ENCODE measurements around the gene CRYZ. TPM values are rescaled to one million over a fixed set of nuclear protein-coding genes. Genes with fewer than 3 reads are reported as not detected.

CRYZ gene
- total and polyA plus RNA-seq, 2 of the 4 experiments (the other 2 are of a cell fraction): 40.6 to 43.4 TPM

DNA sequence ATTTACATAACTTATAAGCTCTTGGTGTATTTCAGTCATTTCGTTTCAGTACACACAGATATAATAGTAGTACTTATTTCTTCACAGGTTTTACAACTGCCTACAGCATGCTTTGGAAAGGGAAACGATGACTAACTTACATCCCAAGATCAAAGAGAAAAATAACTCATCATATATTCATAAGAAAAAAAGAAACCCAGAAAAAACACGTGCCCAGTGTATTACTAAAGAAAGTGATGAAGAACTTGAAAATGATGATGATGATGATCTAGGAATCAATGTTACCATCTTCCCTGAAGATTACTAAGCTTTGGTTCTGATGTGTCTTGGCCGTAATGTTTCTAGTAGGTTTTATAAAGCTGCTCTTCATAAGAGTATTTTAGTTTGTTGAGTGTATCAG, 31.0 kb upstream of the CRYZ start:
- dilution Hi-C loops (cut with HindIII; ENCODE audit: low sequenced_read_pairs, unreplicated experiment) (no loop called here), intact Hi-C loops (cut with micrococcal nuclease) (no loop called here), in situ Hi-C loops (cut with MboI; ENCODE audit: low sequenced_read_pairs) (loop anchor here (10.0 kb wide), 1 partner anchor 431 kb away; no protein-coding TSS in a partner anchor)
- Histone ChIP-seq H3K9me1 (ENCODE audit: insufficient read depth, low read length) (no peaks in the 10 kb centered on the region), H2BK5ac (ENCODE audit: low read depth, low read length, poor library complexity, severe bottlenecking) (no peak overlapping the region), H3K27me3 (ENCODE audit: control insufficient read depth, insufficient read depth, low read length) (no peaks in the 10 kb centered on the region), H4K8ac (ENCODE audit: low read depth in 2 of 2, low read length in 2 of 2) (no peak overlapping the region), H3K23ac (ENCODE audit: low read depth, low read length) (no peak overlapping the region), H2BK20ac (ENCODE audit: low read depth, low read length) (no peak overlapping the region), H3K4ac (ENCODE audit: low read depth, low read length) (no peak overlapping the region), H2AFZ (replicated peaks; ENCODE audit: low read length, poor library complexity) (no peak overlapping the region), H3K14ac (replicated peaks; ENCODE audit: low read depth, low read length) (no peak overlapping the region), H3K9ac (ENCODE audit: low read depth, low read length) (no peak overlapping the region), H4K91ac (ENCODE audit: insufficient read depth, low read depth, low read length) (no peak overlapping the region), H3K4me1 (ENCODE audit: control insufficient read depth, insufficient read depth, low read length) (no peaks in the 10 kb centered on the region), H2AK5ac (ENCODE audit: low read depth, low read length) (no peak overlapping the region), H3K18ac (ENCODE audit: low read depth, low read length) (no peak overlapping the region), H3K9me3 (ENCODE audit: control insufficient read depth, insufficient read depth, low read length) (no peaks in the 10 kb centered on the region), H3K79me1 (ENCODE audit: low read depth in 1 of 2, low read length in 2 of 2) (no peaks in the 10 kb centered on the region), H4K20me1 (ENCODE audit: insufficient read depth, low read length) (no peaks in the 10 kb centered on the region), H2BK15ac (ENCODE audit: low read depth, low read length) (no peak overlapping the region), H3K27ac (ENCODE audit: insufficient read depth, low read length) (no peak overlapping the region), H3K4me3 (ENCODE audit: insufficient read depth, low read depth, low read length) (no peak overlapping the region), H3K36me3 (ENCODE audit: control insufficient read depth, insufficient read depth, low read length) (peaks cover 9% of the 10 kb centered on the region), H3K56ac (ENCODE audit: extremely low read depth, insufficient read depth, low read length) (no peak overlapping the region), H3K4me2 (ENCODE audit: low read depth, low read length) (no peak overlapping the region), H2BK120ac (ENCODE audit: low read depth, low read length) (no peak overlapping the region), H2AK9ac (replicated peaks; ENCODE audit: low read depth, low read length, poor library complexity) (no peak overlapping the region), H4K5ac (ENCODE audit: low read depth, low read length) (no peak overlapping the region)
- BruUV-seq (replicated peaks): no TSS peak
- DNase-seq: peak; percentile 5
- no CpG with 5 or more reads among the region's 4 CpGs for WGBS, 2 experiments (ENCODE audit: extremely low coverage in 2 of 2, insufficient read length in 1 of 2)
- TF ChIP-seq SMC3 (IDR thresholded peaks at IDR 0.05; ENCODE audit: low read depth, low read length): no peak
- no peak for TF ChIP-seq BHLHE40 (IDR thresholded peaks at IDR 0.05; ENCODE audit: low read depth, low read length)
- TF ChIP-seq RCOR1 (IDR thresholded peaks at IDR 0.05; ENCODE audit: insufficient replicate concordance, low read length): no peak
- no peak for TF ChIP-seq RAD21 (IDR thresholded peaks at IDR 0.05; ENCODE audit: low read length)
- TF ChIP-seq, protein P1, sequence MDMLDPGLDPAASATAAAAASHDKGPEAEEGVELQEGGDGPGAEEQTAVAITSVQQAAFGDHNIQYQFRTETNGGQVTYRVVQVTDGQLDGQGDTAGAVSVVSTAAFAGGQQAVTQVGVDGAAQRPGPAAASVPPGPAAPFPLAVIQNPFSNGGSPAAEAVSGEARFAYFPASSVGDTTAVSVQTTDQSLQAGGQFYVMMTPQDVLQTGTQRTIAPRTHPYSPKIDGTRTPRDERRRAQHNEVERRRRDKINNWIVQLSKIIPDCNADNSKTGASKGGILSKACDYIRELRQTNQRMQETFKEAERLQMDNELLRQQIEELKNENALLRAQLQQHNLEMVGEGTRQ (IDR thresholded peaks at IDR 0.05; ENCODE audit: low read depth, low read length): no peak
- TF ChIP-seq FOS (IDR thresholded peaks at IDR 0.05; ENCODE audit: low read depth, low read length): no peak
- no peak for TF ChIP-seq POLR2A (IDR thresholded peaks at IDR 0.05; ENCODE audit: low read depth, low read length)
- no peak for TF ChIP-seq MXI1 (IDR thresholded peaks at IDR 0.05; ENCODE audit: borderline replicate concordance, low read depth, low read length)
- no peak for TF ChIP-seq CEBPB (IDR thresholded peaks at IDR 0.05; ENCODE audit: low read depth, low read length)
- no peak for TF ChIP-seq RFX5 (IDR thresholded peaks at IDR 0.05; ENCODE audit: low read depth, low read length)
- TF ChIP-seq MAZ (IDR thresholded peaks at IDR 0.05; ENCODE audit: borderline replicate concordance, low read depth, low read length): no peak
- TF ChIP-seq NFE2L2 (IDR thresholded peaks at IDR 0.05; ENCODE audit: low read depth, low read length): no peak
- TF ChIP-seq MAFK (IDR thresholded peaks at IDR 0.05; ENCODE audit: low read depth, low read length): no peak
- TF ChIP-seq CHD1 (IDR thresholded peaks at IDR 0.05; ENCODE audit: low read depth, low read length): no peak
- TF ChIP-seq, protein P2, sequence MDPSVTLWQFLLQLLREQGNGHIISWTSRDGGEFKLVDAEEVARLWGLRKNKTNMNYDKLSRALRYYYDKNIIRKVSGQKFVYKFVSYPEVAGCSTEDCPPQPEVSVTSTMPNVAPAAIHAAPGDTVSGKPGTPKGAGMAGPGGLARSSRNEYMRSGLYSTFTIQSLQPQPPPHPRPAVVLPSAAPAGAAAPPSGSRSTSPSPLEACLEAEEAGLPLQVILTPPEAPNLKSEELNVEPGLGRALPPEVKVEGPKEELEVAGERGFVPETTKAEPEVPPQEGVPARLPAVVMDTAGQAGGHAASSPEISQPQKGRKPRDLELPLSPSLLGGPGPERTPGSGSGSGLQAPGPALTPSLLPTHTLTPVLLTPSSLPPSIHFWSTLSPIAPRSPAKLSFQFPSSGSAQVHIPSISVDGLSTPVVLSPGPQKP (IDR thresholded peaks at IDR 0.05; ENCODE audit: borderline replicate concordance, low read depth, low read length): no peak
- ChIA-PET CTCF (interaction anchor here (0.8 kb wide), 1 partner anchor 13 kb away, joined by 3 read pairs; no protein-coding TSS in a partner anchor), POLR2A (ENCODE audit: unreplicated experiment) (no interaction called here)
- ATAC-seq (ENCODE audit: low read depth): no peak

Measured in IMR-90 (cell line).